ENCODE measurements around the gene FSD2.

The FSD2 gene

GRCh38 chr15:82807920-82808633, 2.2 kb upstream of the FSD2 start:
- Histone ChIP-seq H3K36me3 (ENCODE audit: control insufficient read depth in 1 of 2, insufficient read depth in 2 of 2, low read depth in 1 of 2, low read length in 2 of 2) (peaks cover 0 to 3% of the 10 kb centered on the region in 2 experiments), H3K4ac (ENCODE audit: low read depth in 1 of 2, low read length in 2 of 2) (no peak overlapping the region), H3K4me2 (ENCODE audit: low read length, poor library complexity, severe bottlenecking) (no peak overlapping the region), H2BK120ac (ENCODE audit: low read depth, low read length) (no peak overlapping the region), H4K91ac (ENCODE audit: low read length) (no peak overlapping the region), H3K23ac (ENCODE audit: low read length in 2 of 2) (no peak overlapping the region), H2BK12ac (ENCODE audit: low read length in 2 of 2) (no peak overlapping the region), H3K18ac (ENCODE audit: low read depth in 1 of 2, low read length in 2 of 2) (no peak overlapping the region), H3K9me3 (ENCODE audit: control insufficient read depth, low read length) (no peaks in the 10 kb centered on the region), H2BK5ac (ENCODE audit: low read depth, low read length, poor library complexity, severe bottlenecking) (no peak overlapping the region), H2AK5ac (ENCODE audit: low read length, severe bottlenecking) (no peak overlapping the region), H3K27me3 (ENCODE audit: control insufficient read depth in 1 of 2, insufficient read depth in 1 of 2, low read length in 2 of 2) (peaks cover 0 to 1% of the 10 kb centered on the region in 2 experiments), H3K4me3 (ENCODE audit: insufficient read depth in 1 of 2, low read depth in 1 of 2, low read length in 2 of 2) (no peak overlapping the region), H3K27ac (ENCODE audit: low read length, poor library complexity, severe bottlenecking) (no peak overlapping the region), H4K8ac (ENCODE audit: low read length) (no peak overlapping the region), H3K14ac (ENCODE audit: low read length in 2 of 2) (no peak overlapping the region), H2AFZ (ENCODE audit: low read depth, low read length) (no peak overlapping the region), H3K79me1 (replicated peaks; ENCODE audit: low read length, poor library complexity, severe bottlenecking) (peaks cover 1% of the 10 kb centered on the region), H3K9ac (ENCODE audit: low read length) (no peak overlapping the region), H2BK15ac (ENCODE audit: low read depth, poor library complexity, severe bottlenecking) (no peak overlapping the region), H3K4me1 (ENCODE audit: control insufficient read depth, insufficient read depth, low read depth, low read length) (peaks cover 4% of the 10 kb centered on the region)
- 94% methylated on average over 7 of the region's 11 CpGs for WGBS
- DNase-seq = no peak

GRCh38 chr15:82804575-82804949, 1.3 kb downstream of the FSD2 start:
- Histone ChIP-seq H3K9ac (ENCODE audit: low read length) (no peak overlapping the region), H2AFZ (ENCODE audit: low read depth, low read length) (no peak overlapping the region), H3K9me3 (ENCODE audit: control insufficient read depth, low read length) (no peaks in the 10 kb centered on the region), H3K18ac (ENCODE audit: low read depth in 1 of 2, low read length in 2 of 2) (no peak overlapping the region), H3K4me3 (ENCODE audit: insufficient read depth in 1 of 2, low read depth in 1 of 2, low read length in 2 of 2) (no peak overlapping the region), H3K23ac (ENCODE audit: low read length in 2 of 2) (no peak overlapping the region), H3K36me3 (ENCODE audit: control insufficient read depth in 1 of 2, insufficient read depth in 2 of 2, low read depth in 1 of 2, low read length in 2 of 2) (no peaks in the 10 kb centered on the region), H4K8ac (ENCODE audit: low read length) (no peak overlapping the region), H2AK5ac (ENCODE audit: low read length, severe bottlenecking) (no peak overlapping the region), H2BK12ac (ENCODE audit: low read length in 2 of 2) (no peak overlapping the region), H4K91ac (ENCODE audit: low read length) (no peak overlapping the region), H3K4me2 (ENCODE audit: low read length, poor library complexity, severe bottlenecking) (no peak overlapping the region), H3K27me3 (ENCODE audit: control insufficient read depth in 1 of 2, insufficient read depth in 1 of 2, low read length in 2 of 2) (peaks cover 11 to 24% of the 10 kb centered on the region in 2 experiments), H2BK15ac (ENCODE audit: low read depth, poor library complexity, severe bottlenecking) (no peak overlapping the region), H3K4ac (ENCODE audit: low read depth in 1 of 2, low read length in 2 of 2) (no peak overlapping the region), H3K4me1 (ENCODE audit: control insufficient read depth, insufficient read depth, low read depth, low read length) (peaks cover 2% of the 10 kb centered on the region), H3K79me1 (replicated peaks; ENCODE audit: low read length, poor library complexity, severe bottlenecking) (peaks cover 1% of the 10 kb centered on the region), H3K14ac (ENCODE audit: low read length in 2 of 2) (no peak overlapping the region), H2BK5ac (ENCODE audit: low read depth, low read length, poor library complexity, severe bottlenecking) (no peak overlapping the region), H2BK120ac (ENCODE audit: low read depth, low read length) (no peak overlapping the region), H3K27ac (ENCODE audit: low read length, poor library complexity, severe bottlenecking) (no peak overlapping the region)
- 25% methylated on average over 1 of the region's 1 CpG for WGBS
- DNase-seq = peak; percentile 13

- Histone ChIP-seq H3K23ac (ENCODE audit: low read length in 2 of 2) (no peak overlapping the region), H2AK5ac (ENCODE audit: low read length, severe bottlenecking) (no peak overlapping the region), H3K4me1 (ENCODE audit: control insufficient read depth, insufficient read depth, low read depth, low read length) (peaks cover 2% of the 10 kb centered on the region), H2BK12ac (ENCODE audit: low read length in 2 of 2) (no peak overlapping the region), H3K4ac (ENCODE audit: low read depth in 1 of 2, low read length in 2 of 2) (no peak overlapping the region), H3K27ac (ENCODE audit: low read length, poor library complexity, severe bottlenecking) (no peak overlapping the region), H2BK5ac (ENCODE audit: low read depth, low read length, poor library complexity, severe bottlenecking) (no peak overlapping the region), H3K9me3 (ENCODE audit: control insufficient read depth, low read length) (no peaks in the 10 kb centered on the region), H3K27me3 (ENCODE audit: control insufficient read depth in 1 of 2, insufficient read depth in 1 of 2, low read length in 2 of 2) (peaks cover 16 to 30% of the 10 kb centered on the region in 2 experiments), H3K79me1 (replicated peaks; ENCODE audit: low read length, poor library complexity, severe bottlenecking) (peaks cover 1% of the 10 kb centered on the region), H3K14ac (ENCODE audit: low read length in 2 of 2) (no peak overlapping the region), H4K91ac (ENCODE audit: low read length) (no peak overlapping the region), H3K18ac (ENCODE audit: low read depth in 1 of 2, low read length in 2 of 2) (no peak overlapping the region), H3K36me3 (ENCODE audit: control insufficient read depth in 1 of 2, insufficient read depth in 2 of 2, low read depth in 1 of 2, low read length in 2 of 2) (no peaks in the 10 kb centered on the region), H3K4me3 (ENCODE audit: insufficient read depth in 1 of 2, low read depth in 1 of 2, low read length in 2 of 2) (no peak overlapping the region), H2AFZ (ENCODE audit: low read depth, low read length) (no peak overlapping the region), H4K8ac (ENCODE audit: low read length) (no peak overlapping the region), H2BK15ac (ENCODE audit: low read depth, poor library complexity, severe bottlenecking) (no peak overlapping the region), H2BK120ac (ENCODE audit: low read depth, low read length) (no peak overlapping the region), H3K4me2 (ENCODE audit: low read length, poor library complexity, severe bottlenecking) (no peak overlapping the region), H3K9ac (ENCODE audit: low read length) (no peak overlapping the region)
- WGBS = 100% methylated on average over 1 of the region's 2 CpGs
- peak; percentile 41 for DNase-seq
Measured at GRCh38 chr15:82803793-82804574, 1.9 kb downstream of the FSD2 start.

GRCh38 chr15:82802497-82802896, 3.4 kb downstream of the FSD2 start:
- Histone ChIP-seq H2BK120ac (ENCODE audit: low read depth, low read length) (no peak overlapping the region), H3K4me1 (ENCODE audit: control insufficient read depth, insufficient read depth, low read depth, low read length) (peaks cover 2% of the 10 kb centered on the region), H2AK5ac (ENCODE audit: low read length, severe bottlenecking) (no peak overlapping the region), H4K91ac (ENCODE audit: low read length) (no peak overlapping the region), H3K4me3 (ENCODE audit: insufficient read depth in 1 of 2, low read depth in 1 of 2, low read length in 2 of 2) (no peak overlapping the region), H2BK12ac (ENCODE audit: low read length in 2 of 2) (no peak overlapping the region), H3K9me3 (ENCODE audit: control insufficient read depth, low read length) (no peaks in the 10 kb centered on the region), H3K14ac (ENCODE audit: low read length in 2 of 2) (no peak overlapping the region), H4K8ac (ENCODE audit: low read length) (no peak overlapping the region), H2AFZ (ENCODE audit: low read depth, low read length) (no peak overlapping the region), H3K23ac (ENCODE audit: low read length in 2 of 2) (no peak overlapping the region), H3K79me1 (replicated peaks; ENCODE audit: low read length, poor library complexity, severe bottlenecking) (no peaks in the 10 kb centered on the region), H2BK5ac (ENCODE audit: low read depth, low read length, poor library complexity, severe bottlenecking) (no peak overlapping the region), H3K18ac (ENCODE audit: low read depth in 1 of 2, low read length in 2 of 2) (no peak overlapping the region), H3K36me3 (ENCODE audit: control insufficient read depth in 1 of 2, insufficient read depth in 2 of 2, low read depth in 1 of 2, low read length in 2 of 2) (no peaks in the 10 kb centered on the region), H3K9ac (ENCODE audit: low read length) (no peak overlapping the region), H2BK15ac (ENCODE audit: low read depth, poor library complexity, severe bottlenecking) (no peak overlapping the region), H3K4ac (ENCODE audit: low read depth in 1 of 2, low read length in 2 of 2) (no peak overlapping the region), H3K27ac (ENCODE audit: low read length, poor library complexity, severe bottlenecking) (no peak overlapping the region), H3K4me2 (ENCODE audit: low read length, poor library complexity, severe bottlenecking) (no peak overlapping the region), H3K27me3 (ENCODE audit: control insufficient read depth in 1 of 2, insufficient read depth in 1 of 2, low read length in 2 of 2) (peaks cover 16 to 30% of the 10 kb centered on the region in 2 experiments)
- DNase-seq = no peak
- 81% methylated on average over 1 of the region's 1 CpG for WGBS

Data from mesenchymal stem cell (in vitro differentiated cells and primary cell).